ENCODE results near the gene PCGF3.

The PCGF3 gene

DNA sequence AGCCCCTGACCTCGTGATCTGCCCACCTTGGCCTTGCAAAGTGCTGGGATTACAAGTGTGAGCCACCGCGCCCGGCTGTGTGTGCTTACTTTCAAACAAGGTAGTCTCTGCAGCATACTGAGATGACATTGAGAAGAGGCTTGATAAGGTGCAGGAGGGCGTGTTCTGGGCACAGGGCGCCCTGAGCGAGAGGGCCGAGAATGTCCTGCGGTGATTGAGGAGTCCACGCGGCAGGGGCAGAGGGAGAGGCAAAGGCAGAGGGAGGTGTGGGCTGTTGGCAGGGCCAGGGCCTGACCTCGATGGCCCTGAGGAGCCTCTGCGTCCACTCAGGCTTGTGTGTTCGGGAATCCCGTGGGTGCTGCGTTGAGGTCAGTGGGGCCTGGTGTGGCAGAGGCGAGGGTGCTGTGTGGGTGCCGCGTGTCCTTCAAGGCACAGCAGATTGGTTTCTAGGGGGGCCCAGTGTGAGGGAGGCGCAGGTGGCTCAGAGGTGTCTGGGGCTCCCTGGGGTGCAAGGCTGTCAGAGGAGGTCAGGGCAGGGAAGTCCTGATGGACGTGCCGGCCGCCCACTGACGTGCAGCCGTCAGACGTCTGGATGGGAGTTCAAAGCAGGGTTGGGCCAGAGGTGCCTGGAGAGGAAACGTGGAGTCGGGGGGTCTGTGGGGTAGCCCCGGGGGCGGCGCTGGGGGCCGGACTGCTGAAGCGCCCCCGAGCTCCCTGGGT is 12.1 kb downstream of the PCGF3 start:
- peaks cover 88% of the 10 kb centered on the region for H3K79me2 ChIP-seq (ENCODE audit: low read length)
- TF ChIP-seq, protein P1, sequence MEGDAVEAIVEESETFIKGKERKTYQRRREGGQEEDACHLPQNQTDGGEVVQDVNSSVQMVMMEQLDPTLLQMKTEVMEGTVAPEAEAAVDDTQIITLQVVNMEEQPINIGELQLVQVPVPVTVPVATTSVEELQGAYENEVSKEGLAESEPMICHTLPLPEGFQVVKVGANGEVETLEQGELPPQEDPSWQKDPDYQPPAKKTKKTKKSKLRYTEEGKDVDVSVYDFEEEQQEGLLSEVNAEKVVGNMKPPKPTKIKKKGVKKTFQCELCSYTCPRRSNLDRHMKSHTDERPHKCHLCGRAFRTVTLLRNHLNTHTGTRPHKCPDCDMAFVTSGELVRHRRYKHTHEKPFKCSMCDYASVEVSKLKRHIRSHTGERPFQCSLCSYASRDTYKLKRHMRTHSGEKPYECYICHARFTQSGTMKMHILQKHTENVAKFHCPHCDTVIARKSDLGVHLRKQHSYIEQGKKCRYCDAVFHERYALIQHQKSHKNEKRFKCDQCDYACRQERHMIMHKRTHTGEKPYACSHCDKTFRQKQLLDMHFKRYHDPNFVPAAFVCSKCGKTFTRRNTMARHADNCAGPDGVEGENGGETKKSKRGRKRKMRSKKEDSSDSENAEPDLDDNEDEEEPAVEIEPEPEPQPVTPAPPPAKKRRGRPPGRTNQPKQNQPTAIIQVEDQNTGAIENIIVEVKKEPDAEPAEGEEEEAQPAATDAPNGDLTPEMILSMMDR (IDR thresholded peaks at IDR 0.05; ENCODE audit: low read depth, low read length): no peak
- TF ChIP-seq EZH2phosphoT487 (IDR thresholded peaks at IDR 0.05; ENCODE audit: low read depth): no peak

DNA sequence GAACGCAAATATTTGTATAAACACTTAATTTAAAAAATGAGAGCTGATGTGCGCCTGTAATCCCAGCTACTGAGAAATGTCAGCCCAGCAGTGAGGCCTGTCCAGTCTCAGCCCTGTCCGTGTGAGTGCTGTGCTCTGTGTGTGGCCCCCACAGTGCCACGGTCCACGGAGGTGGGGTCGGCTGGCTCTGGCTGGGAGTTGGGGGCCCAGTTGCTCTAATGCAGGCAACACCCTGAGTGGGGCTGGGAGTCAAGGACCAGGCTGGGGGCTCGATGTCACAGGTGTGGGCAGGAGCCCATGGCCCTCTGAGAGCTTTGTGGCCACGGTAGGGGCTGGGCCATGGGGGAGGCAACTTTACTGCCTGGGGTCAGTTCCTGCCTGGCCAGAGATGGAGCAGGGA is 12.8 kb downstream of the PCGF3 start:
- Histone ChIP-seq H3K36me3 (replicated peaks; ENCODE audit: low read depth, low read length) (peaks cover 39% of the 10 kb centered on the region), H2AFZ (ENCODE audit: low read depth, low read length) (no peak overlapping the region), H3K4me2 (ENCODE audit: low read length) (no peak overlapping the region), H3K27ac (ENCODE audit: low read length) (no peak overlapping the region), H3K4me3 (ENCODE audit: low read length) (no peak overlapping the region), H3K4me1 (ENCODE audit: low read length) (no peaks in the 10 kb centered on the region), H3K79me2 (ENCODE audit: low read length) (peaks cover 88% of the 10 kb centered on the region), H3K9ac (ENCODE audit: low read length) (no peak overlapping the region), H3K9me3 (ENCODE audit: insufficient read depth, low read length) (no peaks in the 10 kb centered on the region), H3K27me3 (ENCODE audit: low read depth, low read length) (no peaks in the 10 kb centered on the region), H4K20me1 (ENCODE audit: insufficient read depth, low read length) (peaks cover 53% of the 10 kb centered on the region)
- TF ChIP-seq, protein P1 (IDR thresholded peaks at IDR 0.05; ENCODE audit: low read depth, low read length): no peak
- TF ChIP-seq EZH2phosphoT487 (IDR thresholded peaks at IDR 0.05; ENCODE audit: low read depth): no peak

More for the DNA sequence above, 12.1 kb downstream of the PCGF3 start:
- no peak overlapping the region for H3K27ac ChIP-seq (ENCODE audit: low read length)
- no peaks in the 10 kb centered on the region for H3K9me3 ChIP-seq (ENCODE audit: insufficient read depth, low read length)
- H3K4me2 ChIP-seq (ENCODE audit: low read length): no peak overlapping the region
- H2AFZ ChIP-seq (ENCODE audit: low read depth, low read length): no peak overlapping the region
- peaks cover 60% of the 10 kb centered on the region for H4K20me1 ChIP-seq (ENCODE audit: insufficient read depth, low read length)
- H3K4me3 ChIP-seq (ENCODE audit: low read length): no peak overlapping the region
- no peaks in the 10 kb centered on the region for H3K27me3 ChIP-seq (ENCODE audit: low read depth, low read length)
- peaks cover 35% of the 10 kb centered on the region for H3K36me3 ChIP-seq (replicated peaks; ENCODE audit: low read depth, low read length)
- H3K9ac ChIP-seq (ENCODE audit: low read length): no peak overlapping the region
- no peaks in the 10 kb centered on the region for H3K4me1 ChIP-seq (ENCODE audit: low read length)

DNA sequence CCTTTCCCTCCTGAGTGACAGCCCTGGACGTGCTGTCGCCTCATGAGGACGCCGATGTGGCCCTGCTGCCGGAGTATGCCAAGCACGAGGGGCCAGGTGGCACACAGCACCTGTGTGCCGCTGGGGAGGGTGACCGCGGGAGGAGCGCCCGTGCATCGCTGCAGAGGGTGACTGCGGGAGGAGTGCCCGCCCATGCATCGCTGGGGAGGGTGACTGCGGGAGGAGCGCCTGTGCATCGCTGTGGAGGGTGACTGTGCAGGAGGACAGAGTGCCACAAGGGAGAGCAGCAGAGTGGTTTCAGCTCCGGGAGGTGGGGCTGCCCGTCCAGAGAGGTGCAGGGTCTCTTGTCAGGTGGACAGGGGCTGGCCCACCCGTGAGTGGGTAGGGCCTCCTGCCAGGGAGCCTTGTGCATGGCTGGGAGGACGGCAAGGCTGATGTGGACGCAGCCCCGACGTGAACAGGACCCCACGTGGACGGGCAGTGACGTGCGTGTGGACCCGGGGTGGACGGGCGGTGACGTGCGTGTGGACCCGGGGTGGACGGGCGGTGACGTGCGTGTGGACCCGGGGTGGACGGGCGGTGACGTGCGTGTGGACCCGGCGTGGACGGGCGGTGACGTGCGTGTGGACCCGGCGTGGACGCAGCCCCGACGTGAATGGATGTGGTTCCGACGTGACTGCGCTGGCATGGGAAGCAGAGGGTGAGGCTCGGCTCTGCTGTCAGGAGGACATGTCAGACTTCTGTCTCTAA is 14.7 kb downstream of the PCGF3 start:
- Histone ChIP-seq H2AFZ (ENCODE audit: low read depth, low read length) (no peak overlapping the region), H3K27ac (ENCODE audit: low read length) (no peak overlapping the region), H3K27me3 (ENCODE audit: low read depth, low read length) (no peaks in the 10 kb centered on the region), H3K9ac (ENCODE audit: low read length) (no peak overlapping the region), H3K9me3 (ENCODE audit: insufficient read depth, low read length) (no peaks in the 10 kb centered on the region), H3K79me2 (ENCODE audit: low read length) (peaks cover 87% of the 10 kb centered on the region), H3K4me2 (ENCODE audit: low read length) (no peak overlapping the region), H3K36me3 (replicated peaks; ENCODE audit: low read depth, low read length) (peaks cover 32% of the 10 kb centered on the region), H3K4me1 (ENCODE audit: low read length) (no peaks in the 10 kb centered on the region), H3K4me3 (ENCODE audit: low read length) (no peak overlapping the region), H4K20me1 (ENCODE audit: insufficient read depth, low read length) (peaks cover 49% of the 10 kb centered on the region)
- TF ChIP-seq, protein P1 (IDR thresholded peaks at IDR 0.05; ENCODE audit: low read depth, low read length): no peak
- TF ChIP-seq EZH2phosphoT487 (IDR thresholded peaks at IDR 0.05; ENCODE audit: low read depth): no peak

Measured in OCI-LY3 (cell line).